GOT3 (cell line): Measurements from ENCODE around the gene S100A13.
A peak's percentile ranks its signal among the peaks of the same experiment; 100 is the strongest.

Source experiments
- DNase-seq: peaks from one replicate; lab custom pipeline; 2025; ENCODE audit warnings: mixed read lengths; lab: John Stamatoyannopoulos, UW

S100A13 gene

DNA sequence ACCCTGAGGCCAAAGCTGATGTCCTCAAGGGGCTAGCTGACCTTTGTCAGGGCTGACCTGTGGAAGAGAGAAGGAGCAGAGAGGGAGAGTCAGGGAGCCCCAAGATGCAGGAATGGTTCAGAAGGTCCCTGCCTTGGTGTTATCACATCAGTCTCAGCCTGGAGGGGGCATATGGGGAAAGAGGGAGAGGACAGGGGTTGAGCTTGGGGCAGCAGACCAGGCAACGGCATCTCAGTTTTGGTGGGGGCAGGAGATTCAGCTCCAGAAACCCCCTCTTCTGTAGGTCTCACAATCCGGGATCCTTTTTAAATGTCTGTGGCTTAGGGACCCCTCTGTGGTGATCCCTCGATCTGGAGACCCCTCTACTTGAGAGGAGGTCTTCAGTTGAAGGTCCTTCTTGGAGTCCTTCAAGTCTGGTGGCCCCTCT, 815 bp downstream of the S100A13 start:
- DNase-seq = no peak

DNA sequence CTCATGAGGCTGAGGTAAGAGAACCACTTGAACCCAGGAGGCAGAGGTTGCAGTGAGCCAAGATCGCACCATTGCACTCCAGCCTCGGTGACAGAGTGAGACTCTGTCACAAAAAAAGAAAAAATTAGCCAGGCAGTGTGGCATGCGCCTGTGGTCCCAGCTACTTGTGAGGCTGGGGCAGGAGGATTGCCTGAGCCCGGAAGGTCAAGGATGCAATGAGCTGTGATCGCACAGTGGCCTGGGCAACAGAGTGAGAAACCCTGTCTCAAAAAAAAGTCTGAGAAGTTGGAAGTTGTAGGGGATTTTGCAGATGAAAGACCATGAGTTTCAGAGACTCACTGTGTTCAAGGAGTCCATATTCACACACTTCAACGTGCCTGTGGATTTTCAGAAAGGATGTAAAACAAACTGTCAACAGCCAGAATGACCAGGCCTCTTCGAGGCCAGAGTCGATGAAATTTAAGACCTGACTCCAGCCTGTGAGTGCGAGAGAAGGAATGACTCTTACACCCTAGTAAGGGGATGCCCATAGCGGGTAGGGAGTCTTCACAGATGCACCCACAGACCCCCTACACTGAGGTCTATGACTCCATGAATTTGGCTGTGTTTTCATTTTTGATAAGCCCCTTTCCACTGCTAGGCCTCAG, 2.2 kb downstream of the S100A13 start:
- no peak for DNase-seq

- DNase-seq = no peak
These were observed 4.2 kb downstream of the S100A13 start for GRCh38 chr1:153623101-153623500.

GRCh38 chr1:153619171-153619570, 8.1 kb downstream of the S100A13 start:
- DNase-seq = no peak

- peak; percentile 35 for DNase-seq
These were observed 9.6 kb downstream of the S100A13 start for GRCh38 chr1:153617663-153618062.

- DNase-seq = no peak
These were observed 10.4 kb downstream of the S100A13 start for GRCh38 chr1:153616917-153617311.

- no peak for DNase-seq
These were observed 11.0 kb downstream of the S100A13 start, which contains the start of gene S100A14 for GRCh38 chr1:153616144-153616916. Gene S100A14 (minus strand): TSS chr1:153616325. CDS start chr1:153615858, 467 bp downstream.

DNA sequence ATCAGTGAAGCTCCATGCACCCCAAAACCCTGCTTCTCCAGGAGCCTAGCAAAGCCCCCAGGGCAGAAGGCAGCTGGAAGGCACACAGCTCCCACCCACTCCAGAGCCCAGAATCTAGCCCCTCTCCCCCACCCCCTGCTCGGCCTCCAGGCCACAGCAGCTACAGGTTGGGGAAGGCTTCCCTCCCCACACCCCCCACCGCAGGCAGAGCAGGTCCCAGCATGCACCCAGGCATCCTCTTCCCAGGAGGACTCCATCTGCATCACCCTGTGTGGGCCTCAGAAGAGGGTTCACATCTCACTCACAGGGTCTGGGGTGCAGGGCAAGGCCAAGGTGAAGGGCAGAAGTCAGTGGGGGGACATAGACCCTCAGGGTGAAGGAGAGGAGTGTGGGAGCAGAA, 11.9 kb downstream of the S100A13 start:
- DNase-seq = no peak

DNA sequence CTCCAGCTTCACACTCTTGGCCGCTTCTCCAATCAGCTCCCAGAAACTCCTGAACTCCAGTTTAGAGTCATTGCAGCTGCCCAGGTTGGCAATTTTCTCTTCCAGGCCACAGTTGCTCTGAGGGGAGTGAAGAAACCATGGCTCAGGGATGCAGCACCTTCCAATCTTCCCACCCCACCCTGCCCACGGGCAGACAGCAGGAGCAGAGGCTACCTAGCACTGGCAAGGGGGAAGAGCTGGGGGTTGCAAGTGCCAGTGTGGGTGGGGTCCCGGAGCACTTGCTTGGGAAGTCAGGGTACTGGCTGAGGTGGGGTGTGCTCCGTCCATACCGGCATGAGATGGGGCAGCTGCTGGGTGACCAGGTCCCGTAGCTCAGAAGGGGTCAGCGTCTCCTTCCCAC, 12.4 kb downstream of the S100A13 start:
- DNase-seq = no peak

DNA sequence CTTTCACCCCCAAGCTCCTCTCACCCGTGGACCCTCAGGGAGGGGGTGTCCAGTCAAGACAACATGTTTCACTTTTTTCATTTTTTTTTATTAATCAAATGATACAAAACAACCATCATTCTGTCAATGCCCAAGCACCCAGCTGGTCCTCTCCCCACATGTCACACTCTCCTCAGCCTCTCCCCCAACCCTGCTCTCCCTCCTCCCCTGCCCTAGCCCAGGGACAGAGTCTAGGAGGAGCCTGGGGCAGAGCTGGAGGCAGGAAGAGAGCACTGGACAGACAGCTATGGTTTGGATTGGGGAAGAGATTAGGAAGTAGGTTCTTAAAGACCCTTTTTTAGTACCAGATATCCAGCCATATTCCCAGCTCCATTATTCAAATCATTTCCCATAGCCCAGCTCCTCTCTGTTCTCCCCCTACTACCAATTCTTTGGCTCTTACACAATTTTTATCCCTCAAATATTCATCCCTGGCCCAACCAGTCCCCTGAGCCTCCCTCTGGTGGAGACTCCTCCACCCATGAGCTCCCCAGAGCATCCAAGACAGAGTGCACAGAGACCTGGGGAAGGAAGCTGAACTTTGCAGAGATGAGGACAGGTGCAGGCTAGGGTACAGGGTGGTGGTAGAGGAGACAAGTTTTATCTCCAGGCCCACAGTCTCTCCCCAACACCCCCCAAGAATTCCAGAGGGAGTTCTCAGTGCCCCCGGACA, 13.0 kb downstream of the S100A13 start:
- no peak for DNase-seq

GRCh38 chr1:153613406-153613805, 13.9 kb downstream of the S100A13 start:
- DNase-seq = no peak

DNA sequence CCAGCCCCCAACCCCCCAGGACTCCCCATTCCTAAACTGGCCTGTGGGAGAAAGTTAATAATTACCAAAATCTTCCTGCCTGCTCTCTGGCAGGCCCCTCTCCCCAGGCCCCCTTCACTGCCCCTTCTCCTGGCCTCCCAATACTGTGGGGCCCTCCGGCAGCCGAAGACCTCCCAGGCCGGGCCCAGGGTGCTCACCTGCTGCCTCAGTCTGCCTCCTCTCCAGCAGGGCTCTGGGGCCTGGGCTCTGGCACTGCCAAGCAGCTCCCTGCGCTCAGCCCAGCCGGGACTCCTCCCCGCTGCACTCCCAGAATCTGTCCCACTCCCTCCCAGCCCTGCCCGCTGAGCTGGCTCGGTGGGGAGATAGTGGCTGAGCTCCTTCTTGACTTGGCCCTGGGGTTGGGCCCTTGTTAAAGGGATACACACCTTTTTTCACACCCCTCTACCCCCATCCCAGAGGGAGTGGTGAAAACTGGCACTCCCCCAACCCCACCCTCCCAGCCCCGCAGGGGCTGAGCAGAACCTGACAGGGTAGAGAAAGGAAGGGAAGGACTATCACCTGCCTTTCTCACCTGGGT, 14.5 kb downstream of the S100A13 start, which contains the start of gene S100A16:
TSS of gene S100A16 (minus strand) at position 383 of the 577 bp plus-strand sequence. CDS start 4,986 bp downstream, outside the sequence.
- DNase-seq = peak; percentile 30

DNA sequence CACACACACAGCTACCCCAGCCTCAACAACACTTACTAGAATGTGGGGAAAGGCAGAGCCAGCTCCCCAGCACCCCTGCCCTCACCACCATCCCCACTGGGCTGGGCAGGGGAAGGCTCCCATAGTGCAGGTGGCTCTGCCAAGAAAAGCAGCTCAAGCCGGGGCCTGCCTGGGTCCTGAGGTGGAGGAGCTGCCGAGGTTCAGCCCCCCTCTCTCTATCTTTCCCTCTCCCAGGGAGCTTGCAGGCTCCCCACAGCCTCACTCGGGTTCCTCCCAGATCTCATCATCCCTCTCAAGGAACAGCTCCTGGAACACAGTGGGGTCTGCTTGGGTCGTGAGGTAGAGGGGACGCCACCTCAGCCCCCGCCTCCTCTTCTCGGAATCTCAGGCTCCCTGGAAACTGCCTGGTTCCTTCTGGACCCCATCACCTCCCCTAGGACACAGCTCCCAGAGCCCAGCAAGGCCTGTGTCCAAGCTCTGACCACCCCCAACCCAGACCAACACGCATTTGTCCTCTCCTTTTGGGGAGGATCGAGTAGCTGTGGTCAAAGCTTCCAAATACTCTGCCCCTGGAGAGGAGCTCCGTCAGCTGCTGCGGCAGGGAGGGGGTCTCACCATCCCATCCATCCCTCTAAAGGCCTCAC, 15.1 kb downstream of the S100A13 start:
- DNase-seq = no peak

- no peak for DNase-seq
These were observed 15.9 kb downstream of the S100A13 start for GRCh38 chr1:153611356-153611755.

GRCh38 chr1:153610811-153611301, 16.4 kb downstream of the S100A13 start:
- no peak for DNase-seq

GRCh38 chr1:153610334-153610733, 17.0 kb downstream of the S100A13 start:
- DNase-seq = no peak

DNA sequence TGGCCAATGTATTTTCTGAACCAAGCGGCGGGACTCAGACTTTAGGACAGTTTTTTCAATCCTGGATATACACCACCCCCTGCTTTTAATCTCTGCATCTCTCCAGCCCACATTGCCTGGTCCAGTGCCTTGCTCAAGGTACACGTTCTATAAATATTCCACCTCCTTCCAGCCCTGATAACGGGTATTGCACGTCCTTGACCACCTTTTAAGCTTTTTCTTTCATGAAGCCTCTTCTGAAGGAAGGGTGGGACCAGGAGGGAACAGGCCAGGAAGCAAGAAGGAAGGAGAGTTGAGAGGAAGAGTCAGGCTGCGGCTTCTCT, 17.8 kb downstream of the S100A13 start:
- DNase-seq = no peak

GRCh38 chr1:153608742-153609584, 18.3 kb downstream of the S100A13 start:
- no peak for DNase-seq

DNA sequence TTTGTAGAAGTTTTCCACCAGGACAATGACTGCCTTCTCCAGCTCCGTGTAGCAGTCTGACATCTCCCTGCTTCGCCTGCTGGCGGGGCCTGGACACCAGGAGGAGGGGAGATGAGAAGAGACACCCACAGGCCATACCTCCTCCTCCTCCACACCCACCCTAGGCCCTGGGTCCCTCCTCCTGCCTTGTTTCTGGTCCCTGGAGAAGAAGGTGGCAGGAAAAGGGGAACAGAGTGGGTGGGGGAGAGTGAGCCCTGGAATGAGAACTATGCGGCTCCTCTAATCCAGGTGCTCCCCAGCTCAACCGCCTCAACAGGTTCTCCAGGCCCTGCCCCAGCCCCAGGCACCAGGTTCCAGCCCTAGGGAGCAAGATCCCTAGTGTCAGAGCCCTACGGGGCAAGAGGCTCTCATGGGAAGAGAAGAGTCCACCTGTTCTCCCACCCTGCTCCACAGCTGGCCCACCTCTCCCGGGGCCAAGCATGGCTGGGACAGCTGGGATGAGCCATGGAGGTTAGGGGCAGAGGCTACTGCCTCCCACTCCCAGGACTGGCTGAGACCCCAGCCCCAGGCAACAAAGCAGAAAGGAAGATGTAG, 19.1 kb downstream of the S100A13 start:
- DNase-seq = no peak

DNA sequence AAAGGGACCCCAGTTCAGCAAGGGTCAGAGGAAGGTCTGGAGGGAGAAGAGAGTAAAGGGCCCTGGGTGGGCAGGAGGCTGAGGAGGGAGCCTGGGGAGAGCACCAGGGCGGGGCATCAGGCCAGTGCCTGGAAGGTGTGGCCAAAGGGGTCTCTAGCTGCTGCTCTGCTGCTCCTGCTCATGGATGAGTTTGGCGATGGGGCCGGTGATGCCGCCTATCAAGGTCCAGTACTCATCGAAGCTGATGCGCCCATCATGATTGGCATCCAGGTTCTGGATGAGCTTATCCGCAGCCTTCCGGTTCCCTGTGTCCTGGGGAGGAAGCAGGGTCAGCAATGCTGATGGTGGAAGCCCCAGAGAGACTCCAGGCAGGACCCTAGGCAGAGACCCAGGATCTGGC, 19.9 kb downstream of the S100A13 start:
- no peak for DNase-seq
